WTC11 (cell line): Measurements from ENCODE around the gene TMEM72. TPM values are rescaled to one million over a fixed set of nuclear protein-coding genes. Genes with fewer than 3 reads are reported as not detected.

Experiments
- AFF4 ChIP-seq: sonication (generic); formaldehyde crosslinking; IDR thresholded peaks from 2 replicates; pipeline ENCODE4 v1.8.1; 2023; ENCODE audit warnings: mild to moderate bottlenecking, missing genetic modification reagents, borderline replicate concordance
- AR ChIP-seq: fragments of 250-450 bp; sonication (Bioruptor Pico); IDR thresholded peaks from 2 replicates; pipeline ENCODE4 v1.9.0; 2021; ENCODE audit warnings: mild to moderate bottlenecking
- ATF2 ChIP-seq: sonication (generic); formaldehyde crosslinking; IDR thresholded peaks from 2 replicates; pipeline ENCODE4 v1.8.1; 2022; ENCODE audit warnings: low read depth, missing genetic modification reagents, borderline replicate concordance
- ATF3 ChIP-seq: sonication (generic); formaldehyde crosslinking; conservative IDR thresholded peaks from 2 replicates; pipeline ENCODE4 v1.8.1; 2022; ENCODE audit warnings: mild to moderate bottlenecking, missing genetic modification reagents
- CDX4 ChIP-seq: fragments of 250-450 bp; sonication (Bioruptor Pico); IDR thresholded peaks from 2 replicates; pipeline ENCODE4 v1.9.0; 2021; ENCODE audit warnings: moderate library complexity, mild to moderate bottlenecking, inconsistent platforms, borderline replicate concordance
- CTCF ChIP-seq: fragments of 200-600 bp; IDR thresholded peaks from 2 replicates; pipeline ENCODE4 v1.8.0; 2022; ENCODE audit warnings: antibody characterized with exemption
- FOXK1 ChIP-seq: sonication (generic); formaldehyde crosslinking; IDR thresholded peaks from 2 replicates; pipeline ENCODE4 v1.8.0; 2022; ENCODE audit warnings: mild to moderate bottlenecking, moderate library complexity, missing genetic modification reagents
- GRHL2 ChIP-seq: fragments of 250-450 bp; sonication (Bioruptor Pico); IDR thresholded peaks from 2 replicates; pipeline ENCODE4 v1.8.0; 2022; ENCODE audit warnings: mild to moderate bottlenecking, moderate library complexity; ENCODE audit not compliant: insufficient replicate concordance, severe bottlenecking
- HMGA2 ChIP-seq: fragments of 250-450 bp; sonication (Bioruptor Pico); IDR thresholded peaks from 2 replicates; pipeline ENCODE4 v1.4.0; 2021; ENCODE audit warnings: mild to moderate bottlenecking, moderate library complexity
- IRF2 ChIP-seq: sonication (generic); formaldehyde crosslinking; IDR thresholded peaks from 2 replicates; pipeline ENCODE4 v1.8.0; 2022; ENCODE audit warnings: low read depth, missing genetic modification reagents, borderline replicate concordance
- MYBL2 ChIP-seq: sonication (generic); formaldehyde crosslinking; IDR thresholded peaks from 2 replicates; pipeline ENCODE4 v1.8.1; 2023; ENCODE audit warnings: mild to moderate bottlenecking, moderate library complexity, missing genetic modification reagents
- NFE2L1 ChIP-seq: sonication (generic); formaldehyde crosslinking; IDR thresholded peaks from 2 replicates; pipeline ENCODE4 v1.8.1; 2023; ENCODE audit warnings: missing genetic modification reagents
- SMAD3 ChIP-seq: sonication (generic); formaldehyde crosslinking; IDR thresholded peaks from 2 replicates; pipeline ENCODE4 v1.8.0; 2022; ENCODE audit warnings: missing genetic modification reagents, mild to moderate bottlenecking, borderline replicate concordance
- SOX15 ChIP-seq: fragments of 250-450 bp; sonication (Bioruptor Pico); IDR thresholded peaks from 2 replicates; pipeline ENCODE4 v1.9.0; 2021; ENCODE audit warnings: mild to moderate bottlenecking
- TEAD1 ChIP-seq: sonication (generic); formaldehyde crosslinking; IDR thresholded peaks from 2 replicates; pipeline ENCODE4 v1.8.0; 2022; ENCODE audit warnings: mild to moderate bottlenecking, missing genetic modification reagents
- ZNF138 ChIP-seq: sonication (generic); formaldehyde crosslinking; conservative IDR thresholded peaks from 2 replicates; pipeline ENCODE4 v1.8.1; 2022; ENCODE audit warnings: mild to moderate bottlenecking, moderate library complexity, missing genetic modification reagents
- ZNF317 ChIP-seq: sonication (generic); formaldehyde crosslinking; IDR thresholded peaks from 2 replicates; pipeline ENCODE4 v1.8.1; 2023; ENCODE audit warnings: low read depth, mild to moderate bottlenecking, moderate library complexity, missing genetic modification reagents, borderline replicate concordance
- ZNF425 ChIP-seq: fragments of 250-450 bp; sonication (Bioruptor Pico); conservative IDR thresholded peaks from 2 replicates; pipeline ENCODE4 v1.9.0; 2021; ENCODE audit warnings: mild to moderate bottlenecking
- ZNF532 ChIP-seq: fragments of 250-450 bp; sonication (Bioruptor Pico); IDR thresholded peaks from 2 replicates; pipeline ENCODE4 v1.9.0; 2021; ENCODE audit warnings: mild to moderate bottlenecking, borderline replicate concordance
- total RNA-seq: library from RNA; stranded (reverse); gene quantifications from 3 replicates; pipeline ENCODE4 v1.2.3, GENCODE V29; 2021

TMEM72 gene
- total RNA-seq, 1 experiment from 2014 or later = not detected

GRCh38 chr10:44925224-44925623 lies 14.1 kb downstream of the TMEM72 start (continued):
- no peak for TF ChIP-seq ZNF532
- no peak for TF ChIP-seq ATF2 (CRISPR knock-in tag)
- TF ChIP-seq AFF4 (CRISPR knock-in tag) = no peak
- no peak for TF ChIP-seq ZNF317 (CRISPR knock-in tag)
- no peak for TF ChIP-seq GRHL2 (CRISPR knock-in tag)
- no peak for TF ChIP-seq ATF3
- no peak for TF ChIP-seq SOX15 (CRISPR knock-in tag)
- TF ChIP-seq MYBL2 (CRISPR knock-in tag) = no peak
- TF ChIP-seq FOXK1 = 0 out of 2 replicates have a peak, but pooled peaks have one; percentile 54
- TF ChIP-seq NFE2L1 (CRISPR knock-in tag) = peak; percentile 68; the same call in 1 of the 2 replicates
- TF ChIP-seq ZNF138 (CRISPR knock-in tag) = no peak
- TF ChIP-seq SMAD3 (CRISPR knock-in tag) = peak; percentile 88; the same call in 1 of the 2 replicates
- no peak for TF ChIP-seq AR
- no peak for TF ChIP-seq IRF2 (CRISPR knock-in tag)
- TF ChIP-seq HMGA2 (CRISPR knock-in tag) = no peak
- no peak for TF ChIP-seq TEAD1 (CRISPR knock-in tag)
- TF ChIP-seq ZNF425 (CRISPR knock-in tag) = no peak
- peak; percentile 26 for TF ChIP-seq CTCF
- no peak for TF ChIP-seq CDX4
